ENCODE data around the gene INTS11. TPM values are rescaled to one million over a fixed set of nuclear protein-coding genes. Genes with fewer than 3 reads are reported as not detected.

The INTS11 gene
- total and polyA plus RNA-seq, 9 of the 15 experiments (the other 6 are each of a cell fraction or from before 2014, with no cell fraction given), result 3.6 to 183 (median 110) TPM

- TF ChIP-seq HMGXB4 (CRISPR knock-in tag; IDR thresholded peaks at IDR 0.05), result no peak
- TF ChIP-seq NRF1 (conservative IDR thresholded peaks at IDR 0.05 in 1 of 2, IDR thresholded peaks at IDR 0.05 in 1 of 2), result peak in 1 of 2 experiments; percentile 41; a peak in 1 of 4 replicates
- TF ChIP-seq CTCF (IDR thresholded peaks at IDR 0.05 in 2 of 3, conservative IDR thresholded peaks at IDR 0.05 in 1 of 3; ENCODE audit: insufficient read depth in 2 of 3, low read depth in 1 of 3, low read length in 3 of 3), result peak; percentile 45 to 62 (median 45)
- 0 out of 4 replicates have a peak, but pooled peaks of 1 of the 2 experiments have one; percentile 20 for TF ChIP-seq MLX (CRISPR knock-in tag; conservative IDR thresholded peaks at IDR 0.05)
These were observed 18.3 kb downstream of the INTS11 start (continued) for GRCh38 chr1:1306070-1306660.

Measured in K562 (cell line).